NCI-H2029 treated with DMSO at 0.1 percent for 48 hours (cell line): ENCODE results near the gene RAD52.

Experiments
- DNase-seq: peaks from one replicate; lab custom pipeline; 2025; lab: John Stamatoyannopoulos, UW

RAD52 gene

GRCh38 chr12:913919-914698 lies 35.4 kb downstream of the RAD52 start:
- no peak for DNase-seq

DNA sequence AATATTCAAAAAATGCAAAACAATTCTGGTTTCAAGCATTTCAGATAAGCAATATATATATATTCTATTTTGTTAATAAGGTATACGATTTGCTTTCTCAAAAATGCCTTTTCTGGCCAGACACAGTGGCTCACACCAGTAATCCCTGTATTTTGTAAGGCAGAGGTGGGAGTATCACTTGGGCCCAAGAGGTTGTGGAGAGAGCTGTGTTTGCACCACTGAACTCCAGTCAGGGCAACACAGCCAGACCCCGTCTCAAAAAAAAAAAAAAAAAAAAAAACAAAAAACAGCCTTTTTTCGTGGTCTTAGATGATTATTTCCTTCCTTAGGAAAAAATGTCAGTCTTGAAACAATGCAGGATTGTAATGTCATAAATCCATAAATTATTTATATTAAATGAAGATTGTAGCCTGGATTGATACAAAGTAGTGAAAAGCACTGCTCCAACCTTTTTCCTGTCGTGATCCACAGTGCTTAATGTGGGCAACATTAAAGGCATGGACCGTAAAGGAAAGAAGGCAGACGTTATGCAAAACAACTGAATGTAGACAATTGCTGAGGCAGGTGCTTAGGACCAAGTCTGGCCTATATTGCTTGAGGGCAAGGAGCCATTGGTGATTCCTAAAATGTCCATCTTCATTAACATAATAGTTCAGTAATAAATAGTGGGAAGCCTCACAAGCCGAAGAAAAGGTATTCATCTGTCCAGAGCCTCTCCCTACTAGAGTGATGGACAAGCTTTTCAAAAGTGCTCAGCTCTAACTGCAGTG lies 36.8 kb downstream of the RAD52 start:
- DNase-seq = no peak

DNA sequence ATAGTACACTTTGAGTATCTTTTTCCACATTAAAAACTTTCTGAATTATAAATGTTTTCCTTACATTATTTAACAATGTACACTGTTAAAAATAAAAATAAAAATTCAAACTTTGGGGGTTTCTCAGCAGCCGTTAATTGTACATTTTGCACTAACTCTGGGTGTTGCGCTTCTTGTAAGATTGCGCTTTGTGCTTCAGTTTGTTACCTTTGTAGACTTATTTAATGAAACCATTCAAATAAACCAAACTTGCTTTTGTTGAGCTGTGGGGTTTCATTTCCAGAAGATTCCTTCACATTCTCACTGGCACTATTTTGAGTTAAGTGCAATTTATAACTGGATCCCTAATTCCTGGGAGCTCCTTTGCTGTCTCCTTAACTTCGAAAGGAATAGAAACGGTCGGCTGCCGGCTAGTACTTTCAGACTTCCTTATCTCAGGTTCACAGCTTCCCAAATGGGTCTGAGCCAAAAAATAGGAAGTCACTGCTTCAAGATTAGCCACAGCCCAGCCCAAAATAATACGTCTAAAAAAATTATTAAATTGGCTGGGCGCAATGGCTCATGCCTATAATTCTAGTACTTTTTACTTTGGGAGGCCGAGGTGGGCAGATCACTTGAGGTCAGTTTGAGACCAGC lies 38.2 kb downstream of the RAD52 start:
- DNase-seq = no peak

DNA sequence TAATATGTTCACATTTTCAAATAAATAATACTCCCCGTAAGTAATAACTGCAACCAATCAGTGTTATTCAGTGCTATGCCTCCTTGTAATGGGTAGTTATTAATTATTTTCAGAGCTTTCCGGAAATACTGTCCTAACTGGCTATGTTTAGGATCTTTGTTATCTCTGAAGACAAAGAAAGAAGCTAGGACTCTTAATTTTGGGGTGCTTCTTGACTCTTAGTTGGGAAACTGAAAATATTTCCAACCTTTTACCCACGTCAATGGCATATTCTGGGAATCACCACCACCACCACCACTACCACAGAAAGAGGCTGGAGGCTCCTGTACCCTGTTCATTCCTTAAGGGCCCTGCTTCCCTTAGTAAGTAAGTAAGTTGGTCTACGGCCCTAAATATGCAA lies 39.1 kb downstream of the RAD52 start:
- DNase-seq = no peak

GRCh38 chr12:909861-910260 lies 39.6 kb downstream of the RAD52 start:
- DNase-seq = no peak

DNA sequence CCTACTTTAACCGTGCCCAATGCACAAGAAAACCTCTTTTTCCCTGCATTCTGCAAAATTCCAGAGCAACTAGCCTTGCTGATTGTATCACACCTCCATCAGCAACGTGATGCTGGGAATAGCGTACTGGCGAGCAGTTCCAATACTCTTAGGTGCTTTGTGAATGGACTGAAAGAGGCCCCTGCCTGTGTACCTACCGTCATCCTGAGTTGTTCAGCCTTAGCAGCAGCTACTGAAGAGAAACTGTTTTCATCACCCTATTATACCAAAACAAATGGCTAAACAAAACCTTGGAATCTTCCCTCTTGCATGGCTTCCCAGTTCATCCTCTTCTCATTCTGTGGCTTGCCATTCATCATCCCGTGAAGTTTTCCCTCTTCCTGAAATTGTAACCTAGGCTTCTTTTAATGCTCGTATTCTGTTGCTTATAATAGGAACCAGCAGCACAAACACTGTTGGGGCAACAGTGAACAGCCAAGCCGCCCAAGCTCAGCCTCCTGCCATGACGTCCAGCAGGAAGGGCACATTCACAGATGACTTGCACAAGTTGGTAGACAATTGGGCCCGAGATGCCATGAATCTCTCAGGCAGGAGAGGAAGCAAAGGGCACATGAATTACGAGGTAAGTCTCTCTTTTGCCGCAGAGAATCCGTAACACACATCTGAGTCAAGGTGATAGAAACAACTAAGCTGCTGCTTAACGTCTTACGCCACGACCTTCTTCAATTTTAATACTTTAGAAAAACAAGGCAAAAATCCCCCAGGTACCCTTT lies 41.9 kb downstream of the RAD52 start:
- no peak for DNase-seq

- DNase-seq = no peak
Observed at GRCh38 chr12:906062-906585, 43.4 kb downstream of the RAD52 start.

GRCh38 chr12:905261-906031 lies 44.0 kb downstream of the RAD52 start:
- no peak for DNase-seq

- DNase-seq = no peak
Observed at GRCh38 chr12:904010-904414, 45.5 kb downstream of the RAD52 start.

DNA sequence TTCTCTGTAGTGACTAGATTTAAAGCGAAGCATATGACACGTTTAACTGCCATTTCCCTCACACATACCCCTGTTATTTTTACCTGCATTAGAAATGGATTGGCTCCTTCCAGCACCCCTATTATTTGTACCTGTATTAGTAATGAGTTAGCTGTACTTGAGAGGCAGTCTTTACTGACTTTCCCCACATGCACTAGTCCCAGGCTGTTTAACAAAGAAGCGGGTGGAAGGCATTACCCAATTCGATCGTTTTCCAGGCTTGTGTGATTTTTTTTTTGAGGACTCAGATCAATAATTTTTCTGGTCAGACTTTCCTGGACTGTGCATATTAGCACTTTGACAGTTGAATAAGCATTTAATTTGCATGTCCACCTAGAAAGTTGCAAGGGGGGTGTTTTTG lies 46.4 kb downstream of the RAD52 start:
- no peak for DNase-seq

GRCh38 chr12:902581-902980 lies 46.9 kb downstream of the RAD52 start:
- no peak for DNase-seq

GRCh38 chr12:897386-897785 lies 52.1 kb downstream of the RAD52 start:
- no peak for DNase-seq

- no peak for DNase-seq
Observed at GRCh38 chr12:896031-896430, 53.5 kb downstream of the RAD52 start.

DNA sequence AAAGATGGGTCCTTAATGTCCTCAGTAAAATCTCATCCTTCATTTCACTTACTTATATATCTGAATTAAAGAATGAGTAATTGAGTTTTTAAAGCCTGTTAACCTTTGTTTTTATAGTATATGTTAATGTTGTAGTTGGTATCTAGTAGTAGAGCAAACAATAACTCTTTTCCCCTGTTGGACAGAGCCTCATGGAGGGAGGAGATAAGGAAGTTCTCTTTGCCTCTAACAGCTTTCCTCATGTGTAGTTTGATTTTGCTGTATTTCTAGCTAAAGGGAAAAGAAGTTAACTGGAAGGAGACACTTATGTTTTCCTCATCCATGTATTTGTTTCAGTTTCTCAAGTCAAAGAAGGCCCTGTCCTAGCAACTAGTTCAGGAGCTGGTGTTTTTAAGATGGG lies 55.3 kb downstream of the RAD52 start:
- no peak for DNase-seq

GRCh38 chr12:886206-886605 lies 63.3 kb downstream of the RAD52 start:
- no peak for DNase-seq

DNA sequence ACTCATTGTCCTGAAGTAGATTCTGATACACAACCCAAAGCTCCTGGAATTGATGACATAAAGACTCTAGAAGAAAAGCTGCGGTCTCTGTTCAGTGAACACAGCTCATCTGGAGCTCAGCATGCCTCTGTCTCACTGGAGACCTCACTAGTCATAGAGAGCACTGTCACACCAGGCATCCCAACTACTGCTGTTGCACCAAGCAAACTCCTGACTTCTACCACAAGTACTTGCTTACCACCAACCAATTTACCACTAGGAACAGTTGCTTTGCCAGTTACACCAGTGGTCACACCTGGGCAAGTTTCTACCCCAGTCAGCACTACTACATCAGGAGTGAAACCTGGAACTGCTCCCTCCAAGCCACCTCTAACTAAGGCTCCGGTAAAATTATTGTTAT lies 63.8 kb downstream of the RAD52 start:
- DNase-seq = no peak

DNA sequence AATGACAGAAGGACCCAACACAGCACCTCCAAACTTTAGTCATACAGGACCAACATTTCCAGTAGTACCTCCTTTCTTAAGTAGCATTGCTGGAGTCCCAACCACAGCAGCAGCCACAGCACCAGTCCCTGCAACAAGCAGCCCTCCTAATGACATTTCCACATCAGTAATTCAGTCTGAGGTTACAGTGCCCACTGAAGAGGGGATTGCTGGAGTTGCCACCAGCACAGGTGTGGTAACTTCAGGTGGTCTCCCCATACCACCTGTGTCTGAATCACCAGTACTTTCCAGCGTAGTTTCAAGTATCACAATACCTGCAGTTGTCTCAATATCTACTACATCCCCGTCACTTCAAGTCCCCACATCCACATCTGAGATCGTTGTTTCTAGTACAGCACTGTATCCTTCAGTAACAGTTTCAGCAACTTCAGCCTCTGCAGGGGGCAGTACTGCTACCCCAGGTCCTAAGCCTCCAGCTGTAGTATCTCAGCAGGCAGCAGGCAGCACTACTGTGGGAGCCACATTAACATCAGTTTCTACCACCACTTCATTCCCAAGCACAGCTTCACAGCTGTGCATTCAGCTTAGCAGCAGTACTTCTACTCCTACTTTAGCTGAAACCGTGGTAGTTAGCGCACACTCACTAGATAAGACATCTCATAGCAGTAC lies 64.6 kb downstream of the RAD52 start:
- DNase-seq = no peak

DNA sequence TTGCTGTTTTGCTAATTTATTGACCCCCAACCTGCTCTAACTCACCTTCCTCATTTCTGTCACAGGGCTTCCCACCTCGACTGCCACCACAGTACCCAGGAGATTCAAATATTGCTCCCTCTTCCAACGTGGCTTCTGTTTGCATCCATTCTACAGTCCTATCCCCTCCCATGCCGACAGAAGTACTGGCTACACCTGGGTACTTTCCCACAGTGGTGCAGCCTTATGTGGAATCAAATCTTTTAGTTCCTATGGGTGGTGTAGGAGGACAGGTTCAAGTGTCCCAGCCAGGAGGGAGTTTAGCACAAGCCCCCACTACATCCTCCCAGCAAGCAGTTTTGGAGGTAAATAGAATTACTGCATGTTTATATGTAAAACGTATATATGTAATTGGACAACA lies 68.8 kb downstream of the RAD52 start:
- no peak for DNase-seq

- no peak for DNase-seq
Observed at GRCh38 chr12:879641-880040, 69.9 kb downstream of the RAD52 start.

DNA sequence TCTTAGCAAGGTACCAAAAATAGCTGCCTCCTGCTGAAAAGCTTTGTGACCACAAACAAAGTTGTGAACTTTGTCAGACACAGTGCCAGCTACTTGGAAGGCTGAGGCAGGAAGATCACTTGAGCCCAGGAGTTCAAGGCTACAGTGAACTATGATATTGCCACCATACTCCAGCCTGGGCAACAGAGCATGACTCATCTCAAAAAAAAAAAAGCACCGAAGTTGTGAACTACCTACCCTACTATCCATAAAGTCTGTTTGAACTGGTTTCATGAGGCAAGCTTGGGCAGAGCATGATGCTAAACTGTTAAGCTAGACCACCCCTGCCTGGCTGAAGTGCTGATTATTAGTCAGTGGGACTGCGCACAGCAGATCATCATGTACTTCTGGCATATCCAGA lies 75.5 kb downstream of the RAD52 start:
- no peak for DNase-seq

DNA sequence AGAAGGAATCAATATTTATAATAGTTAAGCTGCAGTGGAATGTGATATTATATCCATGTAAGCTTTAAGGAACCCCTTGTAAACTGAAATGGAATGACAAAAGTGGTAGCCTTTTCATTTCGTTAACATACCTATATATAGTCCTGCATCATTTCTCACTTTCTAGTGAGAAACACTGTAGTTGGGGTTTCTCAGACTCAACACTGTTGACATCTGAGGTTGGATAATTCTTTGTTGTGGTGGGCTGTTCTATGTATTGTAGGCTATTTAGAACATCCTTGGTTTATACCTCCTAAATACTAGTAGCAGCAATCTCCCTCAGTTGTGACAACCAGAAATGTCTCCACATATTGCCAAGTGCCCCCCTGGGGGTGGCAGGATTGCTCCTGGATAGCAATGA lies 79.1 kb downstream of the RAD52 start:
- no peak for DNase-seq
